Measurements from ENCODE around the gene ADGRL1. TPM values are rescaled to one million over a fixed set of nuclear protein-coding genes. Genes with fewer than 3 reads are reported as not detected.
"Not testable (repeated sequence)": the region's sequence is repeated elsewhere in the genome, so short reads cannot be mapped to it uniquely, and the experiment has no call there.

ADGRL1 gene
- total RNA-seq, 1 donor from 2014 or later: 32.9 TPM

DNA sequence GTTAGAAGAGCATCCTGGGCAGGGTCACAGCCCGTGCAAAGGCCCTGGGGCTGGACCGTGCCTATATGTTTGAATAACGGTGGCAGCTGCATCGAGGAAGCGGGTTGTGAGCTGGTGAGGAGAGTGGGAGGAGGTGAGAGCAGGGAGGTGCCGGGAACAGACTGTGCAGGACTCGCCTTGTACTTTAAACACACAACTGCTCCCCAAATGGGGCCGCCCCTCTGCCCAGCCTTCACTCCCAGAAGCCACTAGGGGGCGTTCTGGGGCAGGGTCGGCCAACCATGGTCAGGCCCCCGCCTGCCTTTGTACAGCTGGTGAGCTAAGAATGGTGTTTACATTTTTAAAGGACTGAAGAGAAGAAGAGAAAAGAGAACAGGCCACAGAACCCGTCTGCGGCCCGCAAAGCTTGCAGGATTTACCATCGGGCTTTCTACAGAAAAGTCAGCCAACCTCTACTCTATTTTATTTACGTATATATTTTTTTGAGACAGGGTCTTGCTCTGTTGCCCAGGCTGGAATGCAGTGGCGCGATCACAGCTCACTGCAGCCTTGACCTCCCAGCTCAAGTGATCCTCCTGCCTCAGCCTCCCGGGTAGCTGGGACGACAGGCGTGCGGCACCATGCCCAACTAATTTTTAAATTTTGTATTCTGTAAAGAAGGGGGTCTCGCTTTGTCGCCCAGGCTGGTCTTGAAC lies 5.7 kb downstream of the ADGRL1 start:
- peaks cover 20% of the 10 kb centered on the region for H3K4me1 Mint-ChIP-seq (ENCODE audit: unreplicated experiment)
- TF ChIP-seq, protein P1, sequence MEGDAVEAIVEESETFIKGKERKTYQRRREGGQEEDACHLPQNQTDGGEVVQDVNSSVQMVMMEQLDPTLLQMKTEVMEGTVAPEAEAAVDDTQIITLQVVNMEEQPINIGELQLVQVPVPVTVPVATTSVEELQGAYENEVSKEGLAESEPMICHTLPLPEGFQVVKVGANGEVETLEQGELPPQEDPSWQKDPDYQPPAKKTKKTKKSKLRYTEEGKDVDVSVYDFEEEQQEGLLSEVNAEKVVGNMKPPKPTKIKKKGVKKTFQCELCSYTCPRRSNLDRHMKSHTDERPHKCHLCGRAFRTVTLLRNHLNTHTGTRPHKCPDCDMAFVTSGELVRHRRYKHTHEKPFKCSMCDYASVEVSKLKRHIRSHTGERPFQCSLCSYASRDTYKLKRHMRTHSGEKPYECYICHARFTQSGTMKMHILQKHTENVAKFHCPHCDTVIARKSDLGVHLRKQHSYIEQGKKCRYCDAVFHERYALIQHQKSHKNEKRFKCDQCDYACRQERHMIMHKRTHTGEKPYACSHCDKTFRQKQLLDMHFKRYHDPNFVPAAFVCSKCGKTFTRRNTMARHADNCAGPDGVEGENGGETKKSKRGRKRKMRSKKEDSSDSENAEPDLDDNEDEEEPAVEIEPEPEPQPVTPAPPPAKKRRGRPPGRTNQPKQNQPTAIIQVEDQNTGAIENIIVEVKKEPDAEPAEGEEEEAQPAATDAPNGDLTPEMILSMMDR (IDR thresholded peaks at IDR 0.05; ENCODE audit: unreplicated experiment): peak; percentile 79
- not testable (repeated sequence) for H3K27ac Mint-ChIP-seq (ENCODE audit: unreplicated experiment); H3K4me3 Mint-ChIP-seq (ENCODE audit: unreplicated experiment); H3K36me3 Mint-ChIP-seq (ENCODE audit: low read depth, unreplicated experiment); H3K9me3 Mint-ChIP-seq (ENCODE audit: unreplicated experiment)
- H3K27me3 Mint-ChIP-seq (ENCODE audit: unreplicated experiment): peaks cover 24% of the 10 kb centered on the region
- peak; percentile 65 for DNase-seq (ENCODE audit: low spot score)

DNA sequence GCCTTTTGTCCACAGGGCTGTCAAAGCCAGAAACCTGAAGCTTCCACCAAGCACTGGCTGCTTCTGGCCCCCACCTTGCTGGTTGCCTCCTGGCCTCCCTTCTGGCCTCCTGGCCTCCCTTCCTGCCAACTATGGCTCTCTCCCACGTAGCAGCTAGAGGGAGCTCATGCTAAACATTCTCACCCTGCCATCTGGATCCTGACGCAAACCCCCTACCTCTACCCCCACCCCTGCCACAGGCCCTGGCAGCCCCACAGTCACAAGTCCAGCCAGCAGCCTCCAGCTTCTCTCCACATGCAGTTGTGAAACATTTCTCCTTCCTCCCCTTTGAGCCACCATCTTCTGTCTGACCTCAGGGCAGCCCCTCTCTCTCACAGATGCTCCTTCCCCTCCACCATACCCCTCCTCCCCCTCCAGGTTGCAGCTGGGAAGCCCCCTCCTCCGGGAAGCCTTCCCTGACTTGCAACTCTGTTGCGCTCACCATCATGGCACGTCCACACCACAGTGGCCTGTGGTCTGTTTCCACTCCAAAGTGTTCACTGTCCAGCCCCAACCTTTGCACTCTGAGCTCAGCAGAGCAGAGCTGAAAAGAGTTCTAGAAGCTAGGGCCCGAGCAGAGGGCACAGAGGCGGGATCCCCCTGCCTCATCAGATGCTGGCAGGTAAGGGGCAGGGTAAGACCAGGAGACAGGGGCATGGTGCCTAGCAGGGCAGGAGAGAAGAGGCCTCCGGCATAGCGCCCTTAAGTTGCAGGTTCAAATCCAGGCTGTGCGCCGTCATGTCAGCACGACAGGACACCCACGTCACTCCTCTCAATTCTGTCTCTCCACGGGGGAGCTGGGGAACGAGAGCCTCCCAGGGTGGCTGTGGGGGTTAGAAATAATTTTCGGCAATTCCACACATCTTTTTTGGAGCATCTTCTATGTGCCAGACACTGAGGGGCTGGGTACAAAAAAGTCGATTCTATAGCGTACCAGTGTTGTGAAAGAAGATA lies 7.3 kb downstream of the ADGRL1 start:
- TF ChIP-seq, protein P1 (IDR thresholded peaks at IDR 0.05; ENCODE audit: unreplicated experiment): no peak
- Mint-ChIP-seq H3K27ac (ENCODE audit: unreplicated experiment) (no peak overlapping the region), H3K27me3 (ENCODE audit: unreplicated experiment) (peaks cover 15% of the 10 kb centered on the region), H3K36me3 (ENCODE audit: low read depth, unreplicated experiment) (peaks cover 5% of the 10 kb centered on the region), H3K4me1 (ENCODE audit: unreplicated experiment) (peaks cover 15% of the 10 kb centered on the region), H3K9me3 (ENCODE audit: unreplicated experiment) (no peaks in the 10 kb centered on the region), H3K4me3 (ENCODE audit: unreplicated experiment) (no peak overlapping the region)
- no peak for DNase-seq (ENCODE audit: low spot score)

DNA sequence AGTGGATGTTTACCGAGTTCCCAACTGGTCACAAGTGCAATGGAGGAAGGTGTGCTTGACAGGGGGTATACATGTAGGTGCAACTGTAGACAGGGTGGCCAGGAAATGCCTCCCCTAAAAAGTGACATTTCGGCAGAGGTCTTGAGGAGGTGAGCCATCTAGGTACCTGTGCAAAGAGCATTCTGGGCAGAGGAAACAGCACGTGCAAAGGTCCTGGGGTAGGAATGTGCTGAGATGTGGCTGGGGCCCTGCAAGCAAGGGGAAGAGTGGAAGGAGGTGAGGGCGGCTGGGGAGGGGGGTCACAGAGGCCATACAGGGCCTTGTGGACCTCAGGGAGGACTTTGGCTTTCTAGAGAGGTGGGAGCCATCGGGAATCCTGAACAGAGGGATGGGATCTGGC lies 8.1 kb downstream of the ADGRL1 start:
- Mint-ChIP-seq H3K27ac (ENCODE audit: unreplicated experiment) (no peak overlapping the region), H3K9me3 (ENCODE audit: unreplicated experiment) (no peaks in the 10 kb centered on the region), H3K36me3 (ENCODE audit: low read depth, unreplicated experiment) (peaks cover 5% of the 10 kb centered on the region), H3K27me3 (ENCODE audit: unreplicated experiment) (peaks cover 11% of the 10 kb centered on the region), H3K4me1 (ENCODE audit: unreplicated experiment) (peaks cover 15% of the 10 kb centered on the region), H3K4me3 (ENCODE audit: unreplicated experiment) (peak overlapping the region; percentile 72)
- no peak for DNase-seq (ENCODE audit: low spot score)
- TF ChIP-seq, protein P1 (IDR thresholded peaks at IDR 0.05; ENCODE audit: unreplicated experiment): no peak

DNA sequence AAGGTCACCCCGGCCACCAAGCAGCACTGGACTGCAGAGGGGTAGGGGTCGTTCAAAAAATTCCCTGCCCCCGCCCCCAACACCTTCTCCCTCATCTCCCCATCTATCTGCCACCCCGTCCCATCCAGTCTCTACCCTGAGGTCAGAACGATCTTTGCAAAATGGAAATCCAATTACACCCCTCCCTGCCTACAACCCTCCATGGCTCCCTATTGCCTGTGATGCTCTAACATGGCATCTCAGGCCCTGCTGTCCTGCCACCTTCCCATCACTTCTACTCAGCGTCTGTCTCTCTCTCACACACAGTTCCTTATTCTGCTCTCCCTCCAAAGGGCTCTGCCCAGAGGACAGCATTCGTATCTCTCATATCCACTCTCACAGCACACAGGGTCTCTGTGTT lies 8.7 kb downstream of the ADGRL1 start:
- peaks cover 11% of the 10 kb centered on the region for H3K27me3 Mint-ChIP-seq (ENCODE audit: unreplicated experiment)
- not testable (repeated sequence) for H3K9me3 Mint-ChIP-seq (ENCODE audit: unreplicated experiment); H3K27ac Mint-ChIP-seq (ENCODE audit: unreplicated experiment); H3K4me3 Mint-ChIP-seq (ENCODE audit: unreplicated experiment); H3K36me3 Mint-ChIP-seq (ENCODE audit: low read depth, unreplicated experiment); DNase-seq (ENCODE audit: low spot score)
- peaks cover 15% of the 10 kb centered on the region for H3K4me1 Mint-ChIP-seq (ENCODE audit: unreplicated experiment)

DNA sequence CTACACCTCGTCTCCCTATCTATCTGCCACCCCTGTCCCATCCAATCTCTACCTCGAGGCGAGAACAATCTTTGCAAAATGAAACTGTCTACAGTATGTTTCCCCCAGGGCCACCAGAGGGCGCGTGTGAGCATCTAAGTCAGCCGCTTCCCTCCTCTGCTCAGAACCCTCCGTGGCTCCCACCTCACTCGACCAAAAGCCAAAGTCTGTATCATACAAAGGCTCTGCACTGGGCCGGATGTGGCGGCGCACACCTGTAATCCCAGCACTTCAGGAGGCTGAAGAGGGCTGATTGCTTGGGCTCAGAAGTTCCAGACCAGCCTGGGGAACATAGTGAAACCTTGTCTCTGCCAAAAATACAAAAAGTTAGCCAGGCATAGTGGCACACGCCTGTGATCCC lies 9.9 kb downstream of the ADGRL1 start:
- not testable (repeated sequence) for H3K4me3 Mint-ChIP-seq (ENCODE audit: unreplicated experiment); H3K36me3 Mint-ChIP-seq (ENCODE audit: low read depth, unreplicated experiment); H3K27ac Mint-ChIP-seq (ENCODE audit: unreplicated experiment); H3K27me3 Mint-ChIP-seq (ENCODE audit: unreplicated experiment); H3K9me3 Mint-ChIP-seq (ENCODE audit: unreplicated experiment)
- peaks cover 11% of the 10 kb centered on the region for H3K4me1 Mint-ChIP-seq (ENCODE audit: unreplicated experiment)
- peak; percentile 75 for DNase-seq (ENCODE audit: low spot score)
- TF ChIP-seq, protein P1 (IDR thresholded peaks at IDR 0.05; ENCODE audit: unreplicated experiment): peak; percentile 64

DNA sequence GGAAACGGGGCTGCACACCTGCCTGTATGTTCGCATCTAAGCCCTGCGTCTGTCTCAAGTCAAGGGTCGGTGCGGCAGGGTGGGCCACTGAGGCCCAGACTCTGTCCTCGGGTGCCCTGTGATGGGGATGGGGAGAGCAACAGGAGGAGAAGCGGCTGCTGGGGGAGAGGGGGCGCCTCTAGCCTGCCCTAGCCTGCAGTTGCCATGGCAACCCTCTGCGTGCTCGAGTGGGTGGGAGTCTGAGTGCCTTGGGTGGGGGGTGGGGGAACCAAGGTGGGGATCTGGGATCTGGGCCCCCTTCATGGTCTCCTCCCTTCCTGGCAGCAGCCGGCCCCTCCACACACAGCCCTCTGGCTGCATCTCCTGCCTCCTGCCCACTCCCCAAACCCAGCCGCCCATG lies 10.8 kb downstream of the ADGRL1 start:
- H3K9me3 Mint-ChIP-seq (ENCODE audit: unreplicated experiment); H3K36me3 Mint-ChIP-seq (ENCODE audit: low read depth, unreplicated experiment); H3K27me3 Mint-ChIP-seq (ENCODE audit: unreplicated experiment); DNase-seq (ENCODE audit: low spot score); H3K4me1 Mint-ChIP-seq (ENCODE audit: unreplicated experiment); H3K27ac Mint-ChIP-seq (ENCODE audit: unreplicated experiment); H3K4me3 Mint-ChIP-seq (ENCODE audit: unreplicated experiment): not testable (repeated sequence)
